ENCODE data around the gene RALGDS.

DNA sequence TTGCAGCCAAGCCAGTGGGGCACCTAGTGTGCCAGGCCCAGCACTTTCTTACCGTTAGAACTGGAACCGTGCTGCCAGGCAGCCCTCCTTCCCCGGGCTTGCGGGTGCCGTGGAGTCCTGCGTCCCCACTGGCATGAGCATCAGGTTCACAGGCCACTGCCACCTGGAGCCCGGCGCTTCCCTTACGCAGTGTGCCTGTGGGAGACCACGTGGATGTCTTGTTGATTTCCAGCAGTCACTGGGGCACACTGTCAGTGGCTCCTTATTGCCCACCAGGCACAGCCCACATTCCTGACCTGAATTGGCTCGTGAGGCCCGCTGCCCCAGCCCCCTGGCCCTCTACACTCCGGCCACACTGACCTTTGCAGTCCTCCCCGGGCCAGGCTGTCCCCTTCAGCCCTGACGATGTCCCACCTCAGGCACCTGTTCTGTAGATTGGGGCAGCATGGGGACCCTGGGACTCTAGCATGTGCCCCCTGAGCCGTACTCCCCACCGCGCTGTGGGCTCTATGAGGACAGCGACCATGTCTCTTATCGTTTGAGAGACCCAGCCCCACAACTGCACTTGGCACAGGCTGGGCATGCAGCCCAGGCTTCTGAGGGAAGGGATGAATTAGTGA, 69.6 kb downstream of the RALGDS start:
- TF ChIP-seq CTCF (conservative IDR thresholded peaks at IDR 0.05; ENCODE audit: low read depth, low read length) (no peak), EZH2 (IDR thresholded peaks at IDR 0.05; ENCODE audit: borderline replicate concordance, low read depth, low read length, poor library complexity, severe bottlenecking) (no peak)

Data from A673 (cell line).